GM11168 (cell line): ENCODE data around the gene MICAL2.

Source experiments
- in situ Hi-C: fragments of 300-500 bp; cut with MboI; formaldehyde crosslinking; loops from one replicate; pipeline ENCODE4 v1.12.0; 2022; ENCODE audit warnings: low sequenced_read_pairs; ENCODE audit not compliant: unreplicated experiment

MICAL2 gene

DNA sequence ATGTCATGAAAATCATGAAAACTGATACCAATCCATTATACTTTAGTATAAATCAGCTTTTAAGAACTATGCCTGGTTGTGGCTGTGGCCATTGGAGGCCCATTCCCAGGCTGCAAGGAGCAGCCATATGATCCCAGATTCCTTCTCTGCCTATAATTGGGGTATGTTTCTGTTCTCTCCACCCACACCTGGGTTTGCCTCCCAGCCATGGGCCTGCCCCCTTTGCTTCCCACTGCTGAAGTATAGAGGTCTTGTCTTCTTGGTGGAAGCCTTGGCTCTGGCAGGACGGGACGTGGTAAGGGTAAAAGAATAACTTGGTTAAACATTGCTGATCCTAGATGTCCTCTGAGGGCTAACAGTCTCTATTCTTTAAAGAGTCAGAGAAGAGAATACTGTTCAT lies 2.4 kb downstream of the MICAL2 start:
- in situ Hi-C loops = no loop called here

DNA sequence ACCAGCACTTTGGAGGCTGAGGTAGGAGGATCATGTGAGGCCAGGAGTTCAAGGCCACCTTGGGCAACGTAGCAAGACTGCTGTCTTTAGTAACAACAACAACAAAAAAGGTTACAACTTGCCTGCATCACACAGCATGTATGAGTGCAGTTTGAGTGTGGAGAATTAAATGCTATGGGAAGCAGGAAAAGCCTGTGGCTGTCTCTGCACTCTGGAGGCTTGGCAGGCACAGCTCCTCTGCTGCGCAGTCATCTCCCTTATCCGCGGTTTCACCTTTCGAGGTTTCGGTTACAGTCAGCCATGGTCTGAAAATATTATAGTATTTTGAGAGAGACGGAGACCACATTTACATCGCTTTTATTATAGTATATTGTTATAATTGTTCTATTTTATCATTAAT lies 2.9 kb downstream of the MICAL2 start:
- in situ Hi-C loops = no loop called here

DNA sequence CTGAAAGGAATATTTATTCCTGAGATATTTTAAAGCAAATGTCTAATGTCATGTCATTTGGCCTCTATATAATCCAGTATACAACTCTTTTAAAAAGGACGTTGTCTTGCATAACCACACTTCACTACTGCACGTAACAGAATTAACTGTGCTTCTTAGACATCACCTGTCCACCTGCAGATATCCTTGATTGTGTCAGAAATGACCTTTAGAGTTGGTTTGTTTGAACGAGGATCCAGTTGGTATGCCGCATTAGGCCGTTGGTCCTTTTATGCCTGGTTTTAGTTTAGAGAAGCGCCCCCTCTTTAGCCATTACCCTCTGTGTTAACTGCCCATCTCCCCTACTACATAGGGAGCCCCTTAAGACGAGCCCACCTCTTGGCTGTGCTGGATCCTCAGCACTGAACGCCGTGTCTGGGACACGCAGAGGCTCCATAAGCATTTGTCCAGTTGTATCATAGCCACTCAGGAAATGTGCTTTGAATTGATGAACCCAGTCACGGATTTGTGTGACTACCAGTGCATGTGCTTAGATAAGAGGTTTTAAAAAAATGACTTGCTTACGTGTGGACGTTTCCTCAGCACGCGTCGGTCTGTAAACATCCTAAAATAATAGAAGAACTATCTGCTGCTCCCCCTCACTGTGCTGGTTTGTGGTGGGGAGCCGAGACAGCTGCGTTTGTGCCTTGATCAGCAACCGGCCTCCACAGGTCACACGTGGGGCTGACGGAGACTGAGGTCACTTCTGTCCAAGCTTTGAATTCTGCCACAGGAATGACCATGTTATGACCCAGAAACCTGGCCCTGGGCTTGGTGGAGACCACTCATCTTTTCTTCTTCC lies 4.0 kb downstream of the MICAL2 start:
- in situ Hi-C loops = no loop called here

DNA sequence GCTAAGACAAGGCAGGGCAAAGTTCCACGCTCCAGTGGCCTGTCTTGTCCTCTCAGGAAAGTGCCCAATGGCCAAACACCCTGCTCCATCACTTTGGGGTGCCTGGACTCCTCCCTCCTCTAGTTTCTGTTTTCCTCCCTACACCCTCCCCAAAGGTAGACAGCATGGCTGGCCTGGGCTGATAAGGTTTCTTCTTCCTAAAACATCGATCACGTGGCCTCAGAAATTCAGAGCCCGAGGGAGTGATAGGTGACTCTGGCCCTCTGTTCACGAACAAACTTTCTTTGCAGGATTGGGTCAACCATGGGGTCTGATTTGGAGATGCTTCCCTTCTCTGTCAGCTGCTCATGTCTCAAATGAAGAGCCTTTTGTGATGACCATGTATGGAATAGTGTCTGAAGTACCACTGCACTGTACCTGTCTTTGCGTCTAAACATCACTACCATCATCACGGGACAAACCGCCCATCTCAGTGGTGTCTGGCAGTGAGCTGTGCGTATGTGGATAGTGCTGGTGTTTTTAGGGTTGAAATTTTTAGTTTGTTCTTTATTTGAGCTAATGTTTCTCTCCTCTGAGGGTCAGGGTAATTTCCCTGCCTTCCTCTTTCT lies 6.1 kb downstream of the MICAL2 start:
- in situ Hi-C loops = no loop called here

DNA sequence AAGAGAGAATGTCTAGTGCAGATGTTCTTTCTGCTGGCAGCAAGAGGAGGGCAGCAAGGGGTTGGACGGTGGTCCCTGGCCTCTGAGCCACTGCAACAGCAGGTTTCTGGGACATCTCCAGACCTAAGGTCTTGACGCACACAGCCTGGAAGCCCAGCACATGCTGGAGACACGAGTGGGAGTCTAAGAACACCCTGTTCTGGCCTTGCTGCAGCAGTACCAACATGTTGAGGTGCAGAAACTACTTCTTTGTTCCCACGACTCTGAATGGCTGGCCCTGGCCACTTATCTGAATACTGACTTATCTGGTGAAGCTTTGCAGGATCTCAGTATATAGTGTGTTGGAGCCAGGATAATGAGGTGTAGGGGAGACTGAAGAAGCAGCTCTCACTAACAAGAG lies 6.8 kb downstream of the MICAL2 start:
- in situ Hi-C loops = no loop called here

DNA sequence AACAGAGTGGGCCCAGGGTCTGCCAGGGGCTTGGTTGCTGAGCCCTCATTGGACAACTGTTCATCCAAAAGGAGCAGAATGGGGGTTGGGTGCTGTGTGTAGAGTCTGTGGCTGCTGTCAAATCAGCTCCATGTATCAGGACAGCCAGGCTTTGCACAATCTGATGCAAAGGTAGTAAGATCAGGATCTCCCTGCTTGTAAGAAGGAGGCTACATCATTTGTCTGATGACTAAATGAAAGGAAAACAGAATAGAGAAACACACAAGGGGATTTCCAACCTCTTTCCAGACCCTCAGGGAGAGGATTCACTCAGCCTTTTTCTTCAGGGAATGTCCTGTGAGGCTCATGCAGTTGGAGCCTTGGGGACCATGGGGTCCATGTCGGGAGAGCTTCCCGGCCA lies 7.2 kb downstream of the MICAL2 start:
- in situ Hi-C loops = no loop called here

DNA sequence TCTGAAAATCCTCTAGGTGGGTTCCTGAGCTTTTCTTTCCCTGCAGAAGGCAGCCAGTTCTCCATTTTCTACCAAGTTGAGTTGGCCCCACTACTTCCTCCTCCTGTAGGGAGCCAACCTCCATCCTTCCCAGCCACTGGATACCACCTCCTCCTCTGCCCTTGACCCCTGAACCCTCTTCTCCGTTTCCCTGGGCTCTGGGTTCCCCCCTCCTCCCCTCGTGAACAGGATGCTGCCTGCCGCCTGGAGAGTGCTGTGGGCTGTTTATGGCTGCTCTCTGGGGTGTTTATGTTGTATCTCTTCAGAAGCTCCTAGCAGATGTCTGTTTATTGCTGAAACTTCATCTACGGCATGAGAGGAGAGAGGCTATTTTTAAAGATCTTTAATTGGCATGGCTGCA lies 8.6 kb downstream of the MICAL2 start:
- in situ Hi-C loops = no loop called here

DNA sequence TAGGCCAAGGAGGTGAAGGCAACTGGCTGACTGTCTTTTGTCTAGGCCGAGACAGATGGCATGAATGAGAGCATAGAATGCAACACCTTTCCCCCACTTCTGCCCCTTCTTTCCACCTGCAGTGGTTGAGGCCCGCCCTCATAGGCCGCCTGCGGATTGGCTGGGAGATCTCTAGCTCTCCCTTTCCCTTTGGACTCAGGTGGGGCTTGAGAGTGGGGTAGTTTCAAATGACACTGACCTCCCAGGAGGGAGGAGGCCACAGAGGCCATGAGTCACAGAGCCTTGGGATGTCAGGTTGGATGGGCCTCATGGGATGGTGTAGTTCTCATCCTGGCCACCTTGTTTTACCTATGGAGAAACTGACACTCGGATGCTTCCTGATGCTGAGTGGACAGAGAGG lies 9.1 kb downstream of the MICAL2 start:
- in situ Hi-C loops = no loop called here

DNA sequence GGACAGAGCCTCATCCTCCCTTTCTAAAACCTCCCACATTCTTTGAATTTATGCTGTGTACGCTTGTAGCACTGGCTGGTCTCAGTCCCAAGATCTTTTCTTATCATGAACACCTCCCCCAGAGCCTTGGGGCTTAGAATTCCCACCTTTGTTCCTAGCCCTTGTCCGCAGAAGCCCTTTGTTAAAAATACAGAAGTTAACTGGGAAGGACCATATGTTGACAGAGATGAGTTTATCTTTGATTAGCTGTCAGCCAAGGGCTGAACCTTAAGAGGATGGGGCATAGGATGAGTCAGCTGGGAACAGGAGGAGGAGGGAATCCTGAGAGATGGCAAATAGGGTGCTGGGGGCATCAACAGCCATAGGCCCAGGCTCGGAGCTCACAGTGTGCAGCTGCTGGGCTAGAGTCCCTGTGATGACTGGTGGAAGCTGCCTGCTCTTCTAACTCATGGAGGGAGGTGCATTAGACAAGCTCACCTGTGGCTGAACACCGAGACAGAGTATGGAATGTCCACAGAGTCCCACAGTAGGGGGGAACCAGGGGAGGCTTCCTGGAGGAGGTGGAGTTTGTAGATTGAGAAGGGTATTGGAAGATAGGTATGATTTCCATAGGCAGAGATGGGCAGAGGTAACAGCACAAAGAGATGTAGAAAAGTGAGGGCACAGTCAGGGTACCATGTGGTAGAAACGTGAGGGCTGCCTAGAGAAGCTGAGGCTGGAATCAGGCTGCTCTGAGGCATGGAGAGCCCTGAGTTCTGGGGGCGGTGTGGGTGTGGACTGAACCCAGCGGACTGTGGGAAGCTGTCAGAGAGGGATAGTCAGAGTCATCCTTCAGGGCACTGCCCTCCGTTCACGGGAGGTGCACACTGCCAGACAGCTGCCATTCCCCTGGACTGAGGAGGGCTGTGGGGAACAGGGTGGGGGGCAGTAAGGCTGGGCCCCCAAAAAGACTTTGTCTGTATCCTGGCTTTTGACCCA lies 9.9 kb downstream of the MICAL2 start:
- in situ Hi-C loops = no loop called here

DNA sequence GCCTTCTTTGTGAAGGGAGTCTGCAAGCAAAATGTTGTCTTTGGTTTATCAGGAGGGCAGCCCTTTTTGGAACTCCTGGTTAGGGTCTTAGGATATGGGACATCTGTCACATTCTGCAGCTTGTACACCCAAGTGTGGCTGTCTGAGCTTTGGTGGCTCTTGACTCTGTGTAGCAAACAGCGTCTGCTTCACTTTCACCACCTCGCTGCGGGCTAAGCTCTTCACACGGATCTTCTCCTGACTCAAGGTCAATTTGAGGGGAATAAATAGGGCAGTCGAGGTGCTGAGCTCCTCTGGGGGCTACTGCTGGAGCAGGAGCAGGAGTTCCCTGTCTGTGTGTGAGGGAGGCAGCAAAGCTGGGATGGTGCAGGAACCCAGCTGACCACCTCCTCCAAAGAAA lies 10.6 kb downstream of the MICAL2 start:
- in situ Hi-C loops = no loop called here

DNA sequence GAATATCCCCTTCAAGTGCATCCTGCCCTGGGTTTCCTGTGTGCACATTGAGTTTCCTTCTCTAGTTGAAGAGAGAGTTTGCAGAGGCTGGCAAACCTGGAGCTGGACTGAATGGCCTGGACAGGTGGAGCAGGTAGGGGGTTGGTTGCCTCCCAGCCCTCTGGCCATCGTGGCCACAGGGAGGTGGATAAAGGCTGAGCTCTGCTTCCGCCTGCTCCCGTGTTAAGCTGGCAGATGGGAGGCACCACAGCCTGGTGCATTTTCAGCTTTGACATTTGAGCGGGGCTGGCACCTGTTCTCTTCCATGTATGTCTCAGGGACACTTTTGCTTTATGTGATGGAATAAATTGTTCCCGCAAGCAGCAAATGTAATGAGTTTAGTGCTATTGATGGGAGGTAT lies 11.1 kb downstream of the MICAL2 start:
- in situ Hi-C loops = no loop called here

DNA sequence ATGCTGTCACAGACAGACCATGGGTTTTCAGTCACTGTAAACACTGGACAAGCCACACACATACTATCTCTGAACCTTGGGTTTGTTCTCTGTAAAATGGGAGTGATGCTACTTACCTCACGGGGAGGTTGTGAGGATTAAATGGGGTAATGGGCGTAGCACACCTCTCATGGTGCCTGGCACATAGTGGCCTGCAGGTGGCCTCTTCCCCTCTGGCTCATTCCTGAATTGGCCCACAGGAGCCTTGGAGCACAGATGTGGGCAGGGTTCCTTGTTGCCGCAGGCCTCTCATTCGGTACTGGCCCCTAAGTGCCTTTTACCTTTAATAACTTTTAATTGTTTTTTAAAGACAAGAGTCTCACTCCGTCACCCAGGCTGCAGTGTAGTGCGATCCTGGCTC lies 11.7 kb downstream of the MICAL2 start:
- in situ Hi-C loops = no loop called here

DNA sequence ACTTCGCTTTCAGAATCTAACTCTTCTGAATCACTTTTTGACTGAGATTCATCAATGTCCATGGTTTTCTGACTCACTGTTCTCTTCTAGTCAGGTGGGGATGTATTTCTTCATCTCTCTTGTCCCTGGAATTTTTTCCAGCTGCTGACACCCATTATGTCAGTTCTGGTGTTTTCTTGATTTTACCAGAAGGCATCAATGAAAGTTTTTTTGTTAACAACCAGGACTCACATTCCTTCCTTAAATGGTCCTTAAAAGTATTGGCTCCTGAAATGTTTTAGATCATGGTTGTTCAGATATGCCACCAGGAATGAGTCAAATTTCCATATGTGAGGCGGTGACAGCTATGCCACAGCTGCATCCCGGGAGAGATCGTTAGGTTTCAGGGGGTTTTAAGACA lies 12.9 kb downstream of the MICAL2 start:
- in situ Hi-C loops = no loop called here

DNA sequence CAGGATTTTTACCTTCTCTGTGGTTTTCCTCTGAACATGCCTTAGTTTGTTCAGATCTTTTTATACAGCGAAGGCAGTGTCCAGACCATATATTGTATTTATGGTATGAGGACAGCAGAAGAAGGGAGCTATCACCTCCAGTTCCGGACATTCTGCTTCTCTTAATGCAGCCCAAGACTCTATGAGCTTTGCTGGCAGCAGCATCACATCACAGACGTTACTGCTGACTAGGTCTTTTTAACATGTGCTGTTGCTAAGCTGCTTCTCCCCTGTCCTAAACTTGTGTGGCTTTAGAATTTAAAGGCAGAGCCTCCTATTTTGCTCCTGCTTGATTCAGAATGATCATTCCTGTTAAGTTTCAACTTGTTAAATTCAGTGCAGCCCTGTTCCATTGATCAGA lies 13.4 kb downstream of the MICAL2 start:
- in situ Hi-C loops = no loop called here

DNA sequence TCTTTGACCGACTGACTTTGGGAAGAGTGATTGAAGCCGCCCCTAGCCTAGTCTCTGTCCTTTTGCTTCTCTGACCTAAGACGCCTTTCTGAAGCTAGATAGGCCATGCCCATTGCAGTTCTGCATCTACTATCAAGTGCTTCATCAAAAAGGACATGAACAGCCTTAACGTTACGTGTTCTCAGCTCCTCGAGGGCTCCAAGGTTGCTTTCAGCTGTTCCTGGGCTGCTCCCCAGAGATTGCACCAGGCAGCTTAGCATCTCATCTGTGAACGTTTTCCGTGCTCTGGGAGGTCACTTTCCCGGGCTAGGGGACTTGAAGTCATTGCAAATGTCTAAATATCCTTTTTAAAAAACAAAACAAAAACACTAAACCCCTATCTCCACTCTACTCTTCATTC lies 13.9 kb downstream of the MICAL2 start:
- in situ Hi-C loops = no loop called here

DNA sequence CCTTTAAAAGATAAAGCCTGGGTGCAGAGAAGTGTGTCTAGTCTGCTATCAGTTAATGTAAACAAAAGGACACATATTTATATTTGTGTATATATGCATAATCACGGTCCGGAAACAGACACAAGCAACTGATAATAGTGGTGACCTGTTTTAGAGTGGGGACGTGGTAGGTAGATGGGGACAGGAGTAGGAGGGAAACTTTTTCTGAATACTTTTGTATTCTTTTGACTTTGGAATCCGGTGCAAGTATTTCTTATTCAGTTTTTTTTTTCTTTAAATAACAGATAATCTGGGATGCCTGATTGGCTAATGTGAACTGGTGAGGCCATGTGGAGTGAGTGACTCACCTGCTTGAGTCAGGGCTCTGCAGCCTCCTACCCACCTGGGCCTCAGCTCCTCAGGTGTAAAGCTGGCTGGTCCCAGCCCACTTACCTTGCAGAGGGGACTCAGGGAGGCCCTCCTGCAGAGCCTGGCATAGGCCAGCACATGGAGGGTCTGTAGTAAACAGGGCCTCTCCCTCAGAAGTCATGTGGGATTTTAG lies 15.3 kb downstream of the MICAL2 start:
- in situ Hi-C loops = no loop called here

DNA sequence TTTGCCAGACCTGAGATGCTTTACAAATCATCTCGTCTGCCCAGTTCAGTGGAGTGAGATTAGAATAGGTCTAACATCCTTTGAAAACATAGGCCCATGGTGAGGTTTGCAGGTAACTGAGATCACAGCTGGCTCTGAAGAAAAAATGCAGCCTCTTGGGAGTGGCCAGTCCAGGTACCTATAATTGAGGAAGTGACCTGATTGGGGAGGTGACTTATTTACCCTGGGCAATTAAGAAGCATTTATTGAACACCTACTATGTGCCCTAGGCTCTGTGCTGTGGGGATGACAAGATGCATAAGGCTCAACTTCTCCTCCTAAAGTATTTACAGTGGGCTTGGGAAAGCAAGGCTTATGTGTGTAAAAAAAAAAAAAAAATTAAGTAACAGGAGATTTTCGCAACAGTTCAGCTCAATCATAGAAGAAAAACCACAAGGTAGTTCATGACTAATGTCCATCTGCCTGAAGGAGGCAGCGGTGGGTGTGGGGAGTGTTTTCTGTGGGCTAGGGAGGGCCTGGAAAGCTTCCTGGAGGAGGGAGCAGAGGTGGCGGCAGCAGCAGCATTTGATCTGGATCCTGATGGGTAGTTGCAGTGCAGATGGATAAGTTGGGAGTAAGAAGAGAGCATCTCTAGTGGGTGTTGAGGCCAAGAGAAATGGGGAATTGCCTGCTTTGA lies 16.1 kb downstream of the MICAL2 start:
- in situ Hi-C loops = no loop called here

DNA sequence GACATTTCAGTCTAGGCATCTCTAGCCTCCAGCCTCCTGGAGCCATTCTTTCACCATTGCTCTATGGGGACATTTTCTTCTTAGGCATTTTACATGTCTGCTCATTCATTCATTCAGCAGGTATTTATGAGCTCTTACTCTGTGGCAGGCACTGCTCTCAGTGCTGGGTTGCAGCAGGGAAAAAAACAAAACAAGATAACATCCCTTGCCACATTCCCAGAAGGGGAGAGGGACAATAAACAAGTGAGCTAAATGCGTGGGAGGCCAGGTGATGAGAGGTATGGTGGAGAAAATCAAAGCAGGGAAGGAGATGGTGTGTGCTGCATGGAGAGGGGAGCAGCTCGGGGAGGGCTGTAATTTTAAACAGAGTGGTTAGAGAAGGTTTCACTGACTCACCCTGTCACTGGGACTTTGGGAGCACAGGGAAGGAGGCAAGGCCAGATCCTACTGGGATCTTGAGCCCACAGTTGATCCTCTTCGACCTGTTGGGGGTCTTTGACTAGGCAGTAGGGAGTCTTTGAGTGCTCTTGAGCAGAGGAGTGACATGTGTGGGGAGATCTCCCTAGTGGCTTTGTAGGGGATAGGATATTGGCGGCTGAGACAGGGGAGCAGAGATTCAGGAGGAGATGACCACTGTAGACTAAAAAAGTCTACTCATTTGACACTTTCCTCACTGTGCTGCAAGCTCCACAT lies 17.0 kb downstream of the MICAL2 start:
- in situ Hi-C loops = no loop called here

DNA sequence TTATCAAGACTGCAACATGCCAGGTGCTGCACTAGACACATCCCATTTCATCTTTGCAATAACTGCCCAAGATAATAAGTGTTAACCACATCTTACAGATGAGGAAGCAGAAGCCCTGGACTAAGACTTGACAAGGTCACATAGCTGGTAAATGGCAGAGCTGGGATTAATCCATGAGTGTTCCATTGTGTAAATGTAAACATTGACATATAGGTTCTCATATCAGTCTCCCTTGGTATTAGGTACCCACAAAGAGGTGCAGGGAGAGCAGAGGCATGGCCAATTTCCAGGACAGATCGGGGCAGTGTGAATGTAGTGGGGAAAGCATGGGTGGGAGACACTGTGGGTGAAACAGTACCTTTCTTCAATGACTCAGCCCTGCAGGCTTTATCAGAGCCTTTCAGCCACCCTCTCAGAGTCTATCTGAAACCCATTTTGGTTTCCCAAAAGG lies 17.9 kb downstream of the MICAL2 start:
- in situ Hi-C loops = no loop called here
